Liver (tissue), 9 donors: ENCODE measurements around the gene TENM3. TPM values are rescaled to one million over a fixed set of nuclear protein-coding genes. Genes with fewer than 3 reads are reported as not detected.

Source experiments
- DNase-seq: peaks from one replicate; pipeline ENCODE4 v3.0.0-alpha.2; 2017; ENCODE audit warnings: low spot score
- H3K27ac ChIP-seq, 2 donors: one replicate each; pipeline ENCODE4 v1.7.0; 2013; ENCODE audit warnings: inconsistent platforms in 2 of 2, low read length in 2 of 2, control low read depth in 1 of 2, low read depth in 1 of 2, mild to moderate bottlenecking in 1 of 2
- H3K27me3 ChIP-seq, 4 donors: one replicate each; pipeline versions ENCODE4 v1.6.1 to v1.7.0; 2013; ENCODE audit warnings: low read length in 3 of 4, inconsistent platforms in 1 of 4, mild to moderate bottlenecking in 1 of 4, moderate library complexity in 1 of 4; ENCODE audit not compliant: control insufficient read depth in 4 of 4, insufficient read depth in 4 of 4
- H3K36me3 ChIP-seq, 4 donors: one replicate each; pipeline versions ENCODE4 v1.6.1 to v1.7.0; 2013; ENCODE audit warnings: low read length in 3 of 4, mild to moderate bottlenecking in 3 of 4, low read depth in 1 of 4, moderate library complexity in 1 of 4; ENCODE audit not compliant: control insufficient read depth in 4 of 4, insufficient read depth in 3 of 4
- H3K4me1 ChIP-seq, 4 donors: one replicate each; pipeline versions ENCODE4 v1.6.1 to v1.7.0; 2013; ENCODE audit warnings: low read length in 3 of 4, mild to moderate bottlenecking in 3 of 4, moderate library complexity in 1 of 4; ENCODE audit not compliant: control insufficient read depth in 4 of 4, insufficient read depth in 4 of 4
- H3K4me3 ChIP-seq, 3 donors: one replicate each; pipeline versions ENCODE4 v1.6.1 to v1.7.0; 2013; ENCODE audit warnings: low read length in 3 of 3, control low read depth in 1 of 3, low read depth in 1 of 3, mild to moderate bottlenecking in 1 of 3
- H3K9ac ChIP-seq, 2 donors: one replicate each; pipeline ENCODE4 v1.7.0; 2013; ENCODE audit warnings: low read length in 2 of 2, mild to moderate bottlenecking in 2 of 2, moderate library complexity in 2 of 2, control low read depth in 1 of 2, low read depth in 1 of 2
- H3K9me3 ChIP-seq, 4 donors: one replicate each; pipeline versions ENCODE4 v1.6.1 to v1.7.0; 2013; ENCODE audit warnings: low read length in 3 of 4; ENCODE audit not compliant: control insufficient read depth in 4 of 4
- ATF3 ChIP-seq: IDR thresholded peaks from 2 replicates; pipeline ENCODE4 v1.6.1; 2016; ENCODE audit warnings: antibody characterized with exemption
- CTCF ChIP-seq: fragments of 150-350 bp; IDR thresholded peaks from 2 replicates; pipeline ENCODE4 v1.5.1; 2017; ENCODE audit warnings: improper control_type of control experiment, low read depth, low read length; ENCODE audit not compliant: missing input control
- EGR1 ChIP-seq, 2 donors: IDR thresholded peaks; 2 replicates each; pipeline ENCODE4 v1.6.1; 2016 to 2018; ENCODE audit warnings: antibody characterized with exemption in 2 of 2, low read depth in 2 of 2
- FOXA1 ChIP-seq: IDR thresholded peaks from 2 replicates; pipeline ENCODE4 v1.6.1; 2016; ENCODE audit warnings: antibody characterized with exemption
- FOXA2 ChIP-seq: IDR thresholded peaks from 2 replicates; pipeline ENCODE4 v1.6.1; 2016; ENCODE audit warnings: antibody characterized with exemption
- GABPA ChIP-seq, 2 donors: IDR thresholded peaks in 1 of 2; conservative IDR thresholded peaks in 1 of 2; 2 replicates each; pipeline ENCODE4 v1.6.1; 2016; ENCODE audit warnings: antibody characterized with exemption in 2 of 2, mild to moderate bottlenecking in 1 of 2, moderate library complexity in 1 of 2
- HNF4A ChIP-seq, 2 donors: conservative IDR thresholded peaks; 2 replicates each; pipeline ENCODE4 v1.6.1; 2016; ENCODE audit warnings: antibody characterized with exemption in 2 of 2, mild to moderate bottlenecking in 2 of 2
- HNF4G ChIP-seq: IDR thresholded peaks from 2 replicates; pipeline ENCODE4 v1.6.1; 2016; ENCODE audit warnings: antibody characterized with exemption
- JUND ChIP-seq, 2 donors: IDR thresholded peaks; 2 replicates each; pipeline ENCODE4 v1.6.1; 2016; ENCODE audit warnings: antibody characterized with exemption in 2 of 2
- MAX ChIP-seq: IDR thresholded peaks from 2 replicates; pipeline ENCODE4 v1.6.1; 2016; ENCODE audit warnings: antibody characterized with exemption
- NR2F2 ChIP-seq: IDR thresholded peaks from 2 replicates; pipeline ENCODE4 v1.6.1; 2016; ENCODE audit warnings: antibody characterized with exemption
- RAD21 ChIP-seq, 2 donors: IDR thresholded peaks; 2 replicates each; pipeline ENCODE4 v1.6.1; 2016; ENCODE audit warnings: antibody characterized with exemption in 2 of 2, mild to moderate bottlenecking in 2 of 2
- REST ChIP-seq: IDR thresholded peaks from 2 replicates; pipeline ENCODE4 v1.6.1; 2016; ENCODE audit warnings: antibody characterized with exemption, mild to moderate bottlenecking
- RXRA ChIP-seq, 2 donors: IDR thresholded peaks; 2 replicates each; pipeline ENCODE4 v1.6.1; 2017 to 2018; ENCODE audit warnings: antibody characterized with exemption in 2 of 2, mild to moderate bottlenecking in 1 of 2
- SP1 ChIP-seq: IDR thresholded peaks from 2 replicates; pipeline ENCODE4 v1.6.1; 2018; ENCODE audit warnings: antibody characterized with exemption, mild to moderate bottlenecking
- TAF1 ChIP-seq: conservative IDR thresholded peaks from 2 replicates; pipeline ENCODE4 v1.6.1; 2016; ENCODE audit warnings: antibody characterized with exemption, mild to moderate bottlenecking
- YY1 ChIP-seq: IDR thresholded peaks from 2 replicates; pipeline ENCODE4 v1.6.1; 2016; ENCODE audit warnings: antibody characterized with exemption, mild to moderate bottlenecking
- ZBTB33 ChIP-seq: IDR thresholded peaks from 2 replicates; pipeline ENCODE4 v1.6.1; 2016; ENCODE audit warnings: antibody characterized with exemption
- WGBS: extraction: QIAGEN DNeasy Blood & Tissue Kit; methylation state at CpG from one replicate; pipeline ENCODE4 v1.1.7; 2013; 5-methylcytosine and 5-hydroxymethylcytosine counted together
- polyA plus RNA-seq, 2 donors: library from polyadenylated mRNA; stranded (reverse) in 1 of 2; unstranded in 1 of 2; fragments of 200-250 nt in 1 of 2; fragments of >200 nt in 1 of 2; fragmentation: Nextera tagmentation in 1 of 2; extraction: Ambion mirVana in 1 of 2; gene quantifications; one replicate each; pipeline versions ENCODE4 v1.2.1 to v1.2.3, GENCODE V29; 2013 to 2015
- total RNA-seq, 2 donors: library from RNA; depleted of rRNA; stranded (reverse); fragments of >200 nt; gene quantifications; one replicate each; pipeline ENCODE4 v1.2.3, GENCODE V29; 2014
- donor health status: healthy.
- donor health status: healthy.
- donor health status: healthy.
- donor health status: healthy.
- donor health status: healthy.

Gene TENM3
- total and polyA plus RNA-seq, 4 donors: 0.32 to 16.8 (median 0.70) TPM

- Histone ChIP-seq H3K27me3 (no peaks in the 10 kb centered on the region), H3K9me3 (no peaks in the 10 kb centered on the region), H3K36me3 (no peaks in the 10 kb centered on the region), H3K9ac (no peak overlapping the region), H3K4me1 (peaks cover 2 to 10% (median 6%) of the 10 kb centered on the region in 4 donors), H3K4me3 (no peak overlapping the region), H3K27ac (no peak overlapping the region)
- DNase-seq: no peak
- no peak for TF ChIP-seq MAX
- no peak for TF ChIP-seq EGR1 (IDR thresholded peaks at IDR 0.05; ENCODE audit: low read depth in 2 of 2)
- TF ChIP-seq JUND (IDR thresholded peaks at IDR 0.05): no peak
- no peak for TF ChIP-seq ATF3
- TF ChIP-seq SP1: no peak
- no peak for TF ChIP-seq RAD21 (IDR thresholded peaks at IDR 0.05)
- no peak for TF ChIP-seq RXRA (IDR thresholded peaks at IDR 0.05)
- TF ChIP-seq NR2F2: no peak
- TF ChIP-seq FOXA1: no peak
- TF ChIP-seq REST: no peak
- TF ChIP-seq HNF4A (conservative IDR thresholded peaks at IDR 0.05): no peak
- WGBS: 89% methylated on average over 5 of the region's 5 CpGs
Measured at GRCh38 chr4:182216005-182216404, 27.2 kb upstream of the TENM3 start.

- no peaks in the 10 kb centered on the region for H3K36me3 ChIP-seq
- H3K27me3 ChIP-seq: no peaks in the 10 kb centered on the region
- H3K9ac ChIP-seq: no peak overlapping the region
- TF ChIP-seq FOXA1 (no peak), MAX (no peak), GABPA (IDR thresholded peaks at IDR 0.05 in 1 of 2, conservative IDR thresholded peaks at IDR 0.05 in 1 of 2) (no peak), ATF3 (no peak), YY1 (no peak), CTCF (no peak), SP1 (no peak), TAF1 (no peak), HNF4A (conservative IDR thresholded peaks at IDR 0.05) (no peak), FOXA2 (no peak), HNF4G (no peak), JUND (IDR thresholded peaks at IDR 0.05) (no peak), RAD21 (IDR thresholded peaks at IDR 0.05) (no peak), ZBTB33 (no peak), REST (no peak), RXRA (IDR thresholded peaks at IDR 0.05) (no peak), EGR1 (IDR thresholded peaks at IDR 0.05; ENCODE audit: low read depth in 2 of 2) (no peak), NR2F2 (no peak)
- H3K9me3 ChIP-seq: no peaks in the 10 kb centered on the region
- peaks cover 2 to 10% (median 2%) of the 10 kb centered on the region in 4 donors for H3K4me1 ChIP-seq
- H3K4me3 ChIP-seq: no peak overlapping the region
- no peak overlapping the region for H3K27ac ChIP-seq
- no peak for DNase-seq
- WGBS: 94% methylated on average over 6 of the region's 6 CpGs
Measured at GRCh38 chr4:182219411-182220056, 23.7 kb upstream of the TENM3 start.
